Measurements from ENCODE around the gene ABHD16A.

DNA sequence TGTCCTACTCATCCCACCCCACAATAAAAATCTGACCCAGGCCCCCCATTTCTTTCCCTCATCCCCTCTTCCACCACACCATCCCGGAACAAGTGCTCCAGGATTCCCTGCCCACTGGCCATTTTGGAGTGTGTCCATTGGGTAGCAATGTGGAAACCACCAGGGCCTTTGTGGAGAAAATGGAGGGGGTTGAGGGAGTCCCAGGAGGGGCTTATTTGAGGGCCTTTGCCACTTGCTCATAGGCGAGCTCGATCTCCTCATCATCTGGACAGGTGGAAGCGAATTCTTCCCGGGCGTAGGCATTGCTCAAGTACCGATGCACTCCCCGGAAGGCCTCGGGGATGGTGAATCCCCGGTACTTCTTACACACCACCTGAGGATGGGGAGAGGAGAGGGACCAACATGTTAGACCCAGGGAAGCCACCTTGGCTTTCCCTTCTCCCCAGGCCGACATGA is 27.5 kb upstream of the ABHD16A start:
- TF ChIP-seq, protein P1, sequence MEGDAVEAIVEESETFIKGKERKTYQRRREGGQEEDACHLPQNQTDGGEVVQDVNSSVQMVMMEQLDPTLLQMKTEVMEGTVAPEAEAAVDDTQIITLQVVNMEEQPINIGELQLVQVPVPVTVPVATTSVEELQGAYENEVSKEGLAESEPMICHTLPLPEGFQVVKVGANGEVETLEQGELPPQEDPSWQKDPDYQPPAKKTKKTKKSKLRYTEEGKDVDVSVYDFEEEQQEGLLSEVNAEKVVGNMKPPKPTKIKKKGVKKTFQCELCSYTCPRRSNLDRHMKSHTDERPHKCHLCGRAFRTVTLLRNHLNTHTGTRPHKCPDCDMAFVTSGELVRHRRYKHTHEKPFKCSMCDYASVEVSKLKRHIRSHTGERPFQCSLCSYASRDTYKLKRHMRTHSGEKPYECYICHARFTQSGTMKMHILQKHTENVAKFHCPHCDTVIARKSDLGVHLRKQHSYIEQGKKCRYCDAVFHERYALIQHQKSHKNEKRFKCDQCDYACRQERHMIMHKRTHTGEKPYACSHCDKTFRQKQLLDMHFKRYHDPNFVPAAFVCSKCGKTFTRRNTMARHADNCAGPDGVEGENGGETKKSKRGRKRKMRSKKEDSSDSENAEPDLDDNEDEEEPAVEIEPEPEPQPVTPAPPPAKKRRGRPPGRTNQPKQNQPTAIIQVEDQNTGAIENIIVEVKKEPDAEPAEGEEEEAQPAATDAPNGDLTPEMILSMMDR (conservative IDR thresholded peaks at IDR 0.05): no peak
- TF ChIP-seq ZFX (IDR thresholded peaks at IDR 0.05): no peak
